Measurements from ENCODE around the gene POLE3.

POLE3 gene

DNA sequence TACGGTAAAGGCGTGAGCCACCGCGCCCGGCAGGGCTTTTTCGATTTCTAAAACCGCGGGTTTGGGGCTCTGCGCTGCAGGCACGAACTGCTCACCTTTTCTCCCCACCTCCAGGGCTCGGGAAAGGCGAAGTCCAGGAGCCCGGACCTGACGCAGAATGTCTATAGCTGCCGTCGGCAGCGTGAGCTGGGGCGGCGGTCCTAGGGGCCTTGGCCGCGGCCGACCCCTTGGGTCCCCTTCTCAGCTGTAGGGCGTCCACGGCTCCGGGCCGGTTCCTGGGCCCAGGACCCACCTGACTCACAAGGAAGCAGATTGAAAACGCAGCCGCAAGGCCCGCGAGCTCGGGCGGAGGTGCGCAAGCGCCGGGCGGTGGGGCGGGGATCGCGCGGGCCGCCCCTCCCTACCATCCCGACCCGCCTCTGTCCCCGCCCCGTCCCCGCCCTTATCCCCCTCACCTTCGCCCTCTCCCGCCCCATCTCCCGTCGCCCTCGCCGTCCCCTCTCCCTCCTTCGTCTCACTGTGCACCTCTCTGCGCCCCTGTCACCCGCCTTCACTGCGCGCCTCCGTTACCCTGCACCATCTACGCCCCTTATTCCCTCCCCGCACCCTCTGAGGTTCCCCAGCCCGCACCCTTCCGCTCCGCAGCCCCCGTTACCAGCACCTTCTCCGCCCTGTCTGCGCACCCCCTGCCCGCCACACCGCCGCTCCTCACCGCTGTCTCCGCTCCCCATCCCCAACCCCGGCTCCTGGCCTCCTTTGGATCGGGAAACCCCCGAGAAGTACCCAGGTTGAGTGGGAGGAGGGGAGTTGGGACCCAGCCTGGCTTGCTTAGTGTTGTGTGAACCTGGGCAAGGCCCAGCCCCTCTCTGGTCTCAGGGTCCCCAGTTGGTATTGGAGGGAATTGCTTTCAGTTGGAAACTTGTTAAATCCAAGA lies 33.6 kb downstream of the POLE3 start, which contains the start of gene HDHD3:
TSS of gene HDHD3 (minus strand) at position 353 of the 934 bp plus-strand sequence. CDS start 2,632 bp downstream, outside the sequence.
- peak within 1 kb of the TSS; percentile 88 for H2AK5ac ChIP-seq (ENCODE audit: low read depth, low read length)
- peak within 1 kb of the TSS; percentile 96 for H3K4me2 ChIP-seq (ENCODE audit: insufficient read depth, low read length, poor library complexity, severe bottlenecking)
- H2BK12ac ChIP-seq (ENCODE audit: low read length): peak within 1 kb of the TSS; percentile 58
- H3K23ac ChIP-seq (ENCODE audit: low read depth, low read length, poor library complexity): peak within 1 kb of the TSS; percentile 97
- H3K4ac ChIP-seq (ENCODE audit: low read length): peak within 1 kb of the TSS; percentile 66
- H2BK5ac ChIP-seq (ENCODE audit: low read length): peak within 1 kb of the TSS; percentile 99
- H3K9me3 ChIP-seq (replicated peaks in 1 of 2; ENCODE audit: control insufficient read depth in 2 of 2, insufficient read depth in 1 of 2, low read depth in 1 of 2, low read length in 2 of 2): no peaks in the 10 kb centered on the region
- peak within 1 kb of the TSS; percentile 98 for H3K18ac ChIP-seq (ENCODE audit: low read length)
- H3K27me3 ChIP-seq (ENCODE audit: control insufficient read depth in 3 of 3, insufficient read depth in 3 of 3, low read depth in 1 of 3, low read length in 3 of 3): peaks cover 0 to 3% (median 0%) of the 10 kb centered on the region in 3 experiments
- peak within 1 kb of the TSS; percentile 82 for H4K8ac ChIP-seq (ENCODE audit: low read depth, low read length)
- no peaks in the 10 kb centered on the region for H3K79me1 ChIP-seq (ENCODE audit: low read depth, low read length)
- H3K27ac ChIP-seq (replicated peaks; ENCODE audit: low read length): peak within 1 kb of the TSS; percentile 81
- H2BK120ac ChIP-seq (ENCODE audit: low read depth, low read length): no peak within 1 kb of the TSS
- H3K14ac ChIP-seq (ENCODE audit: low read length): peak within 1 kb of the TSS; percentile 89
- peak; percentile 76 for DNase-seq (ENCODE audit: low spot score)
- H4K91ac ChIP-seq (ENCODE audit: low read depth, low read length, poor library complexity): no peak within 1 kb of the TSS
- H3K36me3 ChIP-seq (replicated peaks in 1 of 2; ENCODE audit: control insufficient read depth in 2 of 2, insufficient read depth in 2 of 2, low read length in 2 of 2): peaks cover 11 to 16% of the 10 kb centered on the region in 2 donors
- peaks cover 0 to 3% of the 10 kb centered on the region in 2 donors for H3K4me1 ChIP-seq (ENCODE audit: control insufficient read depth in 2 of 2, insufficient read depth in 1 of 2, low read depth in 1 of 2, low read length in 2 of 2)
- peak within 1 kb of the TSS; percentile 86 for H3K9ac ChIP-seq (ENCODE audit: low read depth, low read length, poor library complexity)
- peak within 1 kb of the TSS; percentile 94 for H2BK15ac ChIP-seq (ENCODE audit: low read length)
- WGBS, 2 donors (ENCODE audit: extremely low coverage in 2 of 2, insufficient read length in 2 of 2, insufficient replicate concordance in 1 of 2): no CpG with 5 or more reads among the region's 74 CpGs
- peak within 1 kb of the TSS; percentile 88 to 91 for H3K4me3 ChIP-seq (ENCODE audit: low read length in 2 of 2)
- H2AFZ ChIP-seq (ENCODE audit: low read length): peak within 1 kb of the TSS; percentile 100

DNA sequence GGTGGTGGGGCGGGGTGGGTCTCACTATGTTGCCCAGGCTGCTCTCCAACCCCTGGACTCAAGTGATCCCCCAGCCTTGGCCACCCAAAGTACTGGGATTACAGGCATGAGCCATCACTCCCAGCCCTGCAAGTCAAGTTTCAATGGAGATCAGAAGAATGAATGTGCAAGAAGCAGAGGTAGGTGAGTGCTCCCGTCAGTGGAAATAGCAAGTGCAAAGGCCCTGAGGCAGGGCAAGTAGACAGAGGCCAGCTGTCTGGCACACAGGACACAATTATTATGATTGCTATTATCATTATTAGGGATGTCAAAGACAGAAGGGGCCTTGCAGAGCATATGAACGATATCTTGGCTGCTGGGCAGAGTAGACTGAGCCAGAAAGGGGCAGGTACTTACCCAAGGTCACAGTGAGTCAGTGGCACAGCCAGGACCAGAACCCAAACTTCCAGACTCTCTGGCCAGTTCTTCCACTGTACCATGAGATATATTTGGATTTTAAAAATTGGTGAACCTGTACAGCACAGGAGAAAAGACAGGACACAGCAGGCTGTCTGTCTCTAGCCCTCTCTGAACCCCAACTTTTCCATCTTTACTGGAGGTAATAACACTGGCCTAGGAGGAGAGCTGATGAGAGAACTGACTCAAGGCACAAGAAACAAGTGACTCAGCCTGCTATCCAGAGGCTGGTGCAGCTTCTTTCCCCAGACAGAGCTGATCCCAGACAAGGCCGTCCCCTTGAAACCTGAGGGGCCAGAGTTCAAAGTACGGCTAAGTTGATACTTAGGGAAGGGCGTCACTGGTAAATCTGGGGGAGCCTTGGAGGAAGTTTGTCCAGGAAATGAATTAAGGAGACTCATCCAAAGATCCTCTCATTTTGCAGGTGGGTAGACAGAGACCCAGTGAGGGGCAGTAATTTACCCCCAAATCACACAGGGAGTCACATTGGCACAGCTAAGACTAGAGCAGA lies 35.1 kb downstream of the POLE3 start:
- Histone ChIP-seq H3K23ac (ENCODE audit: low read depth, low read length, poor library complexity) (no peak overlapping the region), H2BK5ac (ENCODE audit: low read length) (no peak overlapping the region), H2BK15ac (ENCODE audit: low read length) (no peak overlapping the region), H3K4me1 (ENCODE audit: control insufficient read depth in 2 of 2, insufficient read depth in 1 of 2, low read depth in 1 of 2, low read length in 2 of 2) (peaks cover 0 to 3% of the 10 kb centered on the region in 2 donors), H4K8ac (ENCODE audit: low read depth, low read length) (no peak overlapping the region), H3K9ac (ENCODE audit: low read depth, low read length, poor library complexity) (no peak overlapping the region), H3K79me1 (ENCODE audit: low read depth, low read length) (no peaks in the 10 kb centered on the region), H3K4me2 (ENCODE audit: insufficient read depth, low read length, poor library complexity, severe bottlenecking) (no peak overlapping the region), H3K4ac (ENCODE audit: low read length) (no peak overlapping the region), H4K91ac (ENCODE audit: low read depth, low read length, poor library complexity) (no peak overlapping the region), H3K27ac (replicated peaks; ENCODE audit: low read length) (no peak overlapping the region), H3K36me3 (replicated peaks in 1 of 2; ENCODE audit: control insufficient read depth in 2 of 2, insufficient read depth in 2 of 2, low read length in 2 of 2) (peaks cover 11 to 16% of the 10 kb centered on the region in 2 donors), H2BK12ac (ENCODE audit: low read length) (no peak overlapping the region), H2AK5ac (ENCODE audit: low read depth, low read length) (no peak overlapping the region), H3K4me3 (ENCODE audit: low read length in 2 of 2) (no peak overlapping the region), H2BK120ac (ENCODE audit: low read depth, low read length) (no peak overlapping the region), H3K9me3 (replicated peaks in 1 of 2; ENCODE audit: control insufficient read depth in 2 of 2, insufficient read depth in 1 of 2, low read depth in 1 of 2, low read length in 2 of 2) (no peaks in the 10 kb centered on the region), H3K18ac (ENCODE audit: low read length) (no peak overlapping the region), H3K14ac (ENCODE audit: low read length) (no peak overlapping the region), H3K27me3 (ENCODE audit: control insufficient read depth in 3 of 3, insufficient read depth in 3 of 3, low read depth in 1 of 3, low read length in 3 of 3) (no peaks in the 10 kb centered on the region), H2AFZ (ENCODE audit: low read length) (no peak overlapping the region)
- no CpG with 5 or more reads among the region's 6 CpGs for WGBS, 2 donors (ENCODE audit: extremely low coverage in 2 of 2, insufficient read length in 2 of 2, insufficient replicate concordance in 1 of 2)
- DNase-seq (ENCODE audit: low spot score): no peak

DNA sequence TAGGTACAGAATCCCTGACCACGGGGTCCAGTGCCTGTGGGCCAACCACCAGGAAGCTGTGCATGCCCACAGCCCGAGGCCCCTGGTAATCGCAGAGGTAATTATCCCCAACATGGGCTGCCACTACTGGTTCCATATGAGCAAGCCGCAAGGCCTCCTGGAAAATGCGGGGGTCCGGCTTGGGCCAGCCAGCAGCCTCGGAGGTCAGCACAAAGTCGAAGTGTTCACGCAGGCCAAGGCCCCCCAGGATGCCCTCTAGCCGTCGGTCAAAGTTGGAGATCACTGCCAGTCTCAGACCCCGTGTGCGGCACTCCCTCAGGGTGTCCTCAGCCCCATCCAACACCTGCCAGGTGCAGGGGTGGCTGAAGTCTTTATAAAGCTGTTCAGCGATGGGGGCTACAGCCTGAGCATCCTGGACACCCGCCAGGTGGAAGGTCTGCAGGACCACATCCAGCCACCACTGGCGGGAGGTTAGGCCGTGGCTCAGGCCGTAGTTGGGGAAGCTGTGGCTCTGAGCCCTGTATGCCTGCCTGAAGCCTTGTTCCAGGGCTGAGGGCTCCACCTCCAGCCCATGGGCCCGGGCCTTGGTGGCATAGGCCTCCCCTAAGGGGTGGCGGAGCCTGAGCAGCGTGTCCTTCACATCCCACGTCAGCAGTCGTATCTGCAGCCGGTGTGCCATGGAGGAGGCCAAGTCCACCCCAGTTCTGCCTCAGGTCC lies 36.6 kb downstream of the POLE3 start:
- Histone ChIP-seq H3K79me1 (ENCODE audit: low read depth, low read length) (no peaks in the 10 kb centered on the region), H3K14ac (ENCODE audit: low read length) (no peak overlapping the region), H3K23ac (ENCODE audit: low read depth, low read length, poor library complexity) (no peak overlapping the region), H3K4me2 (ENCODE audit: insufficient read depth, low read length, poor library complexity, severe bottlenecking) (no peak overlapping the region), H2AK5ac (ENCODE audit: low read depth, low read length) (no peak overlapping the region), H3K27ac (replicated peaks; ENCODE audit: low read length) (no peak overlapping the region), H3K18ac (ENCODE audit: low read length) (no peak overlapping the region), H2BK12ac (ENCODE audit: low read length) (no peak overlapping the region), H3K4me1 (ENCODE audit: control insufficient read depth in 2 of 2, insufficient read depth in 1 of 2, low read depth in 1 of 2, low read length in 2 of 2) (peaks cover 0 to 7% of the 10 kb centered on the region in 2 donors), H2BK120ac (ENCODE audit: low read depth, low read length) (no peak overlapping the region), H2BK5ac (ENCODE audit: low read length) (peak overlapping the region; percentile 6), H3K9me3 (replicated peaks in 1 of 2; ENCODE audit: control insufficient read depth in 2 of 2, insufficient read depth in 1 of 2, low read depth in 1 of 2, low read length in 2 of 2) (no peaks in the 10 kb centered on the region), H3K4me3 (ENCODE audit: low read length in 2 of 2) (no peak overlapping the region), H2AFZ (ENCODE audit: low read length) (no peak overlapping the region), H3K36me3 (replicated peaks in 1 of 2; ENCODE audit: control insufficient read depth in 2 of 2, insufficient read depth in 2 of 2, low read length in 2 of 2) (peaks cover 11 to 16% of the 10 kb centered on the region in 2 donors), H3K4ac (ENCODE audit: low read length) (no peak overlapping the region), H3K9ac (ENCODE audit: low read depth, low read length, poor library complexity) (peak overlapping the region; percentile 37), H4K8ac (ENCODE audit: low read depth, low read length) (no peak overlapping the region), H2BK15ac (ENCODE audit: low read length) (no peak overlapping the region), H3K27me3 (ENCODE audit: control insufficient read depth in 3 of 3, insufficient read depth in 3 of 3, low read depth in 1 of 3, low read length in 3 of 3) (peaks cover 0 to 5% (median 0%) of the 10 kb centered on the region in 3 experiments), H4K91ac (ENCODE audit: low read depth, low read length, poor library complexity) (no peak overlapping the region)
- WGBS, 2 donors (ENCODE audit: extremely low coverage in 2 of 2, insufficient read length in 2 of 2, insufficient replicate concordance in 1 of 2): no CpG with 5 or more reads among the region's 24 CpGs
- no peak for DNase-seq (ENCODE audit: low spot score)

All from neuronal stem cell (in vitro differentiated cells).